HepG2 (cell line): ENCODE results near the gene PIK3R1.

Experiments
- AKNA ChIP-seq: sonication (generic); formaldehyde crosslinking; IDR thresholded peaks from 2 replicates; pipeline ENCODE4 v1.4.0; 2020; ENCODE audit warnings: missing genetic modification reagents, borderline replicate concordance
- ATF4 ChIP-seq, 2 experiments: fragments of 450-650 bp in 1 of 2; sonication (generic) in 1 of 2; formaldehyde crosslinking; IDR thresholded peaks; 2 replicates each; pipeline versions ENCODE4 v1.5.0 to v1.8.0; 2020 to 2022; ENCODE audit warnings: mild to moderate bottlenecking in 1 of 2, missing genetic modification reagents in 1 of 2
- CTCF ChIP-seq: sonication (generic); formaldehyde crosslinking; IDR thresholded peaks from 2 replicates; pipeline ENCODE4 v1.5.0; 2020; ENCODE audit warnings: mild to moderate bottlenecking, missing genetic modification reagents, moderate library complexity
- EP300 ChIP-seq, 3 experiments: sonication (generic) in 1 of 3; formaldehyde crosslinking in 1 of 3; IDR thresholded peaks; 2 replicates each; pipeline versions ENCODE4 v1.5.1 to v1.6.1; 2011 to 2020; ENCODE audit warnings: low read depth in 2 of 3, low read length in 2 of 3, borderline replicate concordance in 1 of 3, improper control_type of control experiment in 1 of 3, mild to moderate bottlenecking in 1 of 3, missing genetic modification reagents in 1 of 3, moderate library complexity in 1 of 3
- KLF16 ChIP-seq, 2 experiments: sonication (generic) in 1 of 2; formaldehyde crosslinking in 1 of 2; IDR thresholded peaks; 2 replicates each; pipeline versions ENCODE4 v1.6.1 to v1.8.0; 2016 to 2023; ENCODE audit warnings: missing genetic modification reagents in 2 of 2, missing compliant biosample characterization in 1 of 2
- PHF20 ChIP-seq: sonication (generic); formaldehyde crosslinking; IDR thresholded peaks from 2 replicates; pipeline ENCODE4 v1.5.0; 2020; ENCODE audit warnings: mild to moderate bottlenecking, missing genetic modification reagents
- SALL2 ChIP-seq: sonication (generic); formaldehyde crosslinking; IDR thresholded peaks from 2 replicates; pipeline ENCODE4 v1.8.1; 2023; ENCODE audit warnings: mild to moderate bottlenecking, missing genetic modification reagents, inconsistent platforms
- TFDP1 ChIP-seq: IDR thresholded peaks from 2 replicates; pipeline ENCODE4 v1.6.1; 2016; ENCODE audit warnings: missing compliant biosample characterization, missing genetic modification reagents, borderline replicate concordance
- TF ChIP-seq, protein P1 (sequence below): sonication (generic); formaldehyde crosslinking; IDR thresholded peaks from 2 replicates; pipeline ENCODE4 v1.4.0; 2020; ENCODE audit warnings: low read depth, mild to moderate bottlenecking, missing genetic modification reagents

DNA sequence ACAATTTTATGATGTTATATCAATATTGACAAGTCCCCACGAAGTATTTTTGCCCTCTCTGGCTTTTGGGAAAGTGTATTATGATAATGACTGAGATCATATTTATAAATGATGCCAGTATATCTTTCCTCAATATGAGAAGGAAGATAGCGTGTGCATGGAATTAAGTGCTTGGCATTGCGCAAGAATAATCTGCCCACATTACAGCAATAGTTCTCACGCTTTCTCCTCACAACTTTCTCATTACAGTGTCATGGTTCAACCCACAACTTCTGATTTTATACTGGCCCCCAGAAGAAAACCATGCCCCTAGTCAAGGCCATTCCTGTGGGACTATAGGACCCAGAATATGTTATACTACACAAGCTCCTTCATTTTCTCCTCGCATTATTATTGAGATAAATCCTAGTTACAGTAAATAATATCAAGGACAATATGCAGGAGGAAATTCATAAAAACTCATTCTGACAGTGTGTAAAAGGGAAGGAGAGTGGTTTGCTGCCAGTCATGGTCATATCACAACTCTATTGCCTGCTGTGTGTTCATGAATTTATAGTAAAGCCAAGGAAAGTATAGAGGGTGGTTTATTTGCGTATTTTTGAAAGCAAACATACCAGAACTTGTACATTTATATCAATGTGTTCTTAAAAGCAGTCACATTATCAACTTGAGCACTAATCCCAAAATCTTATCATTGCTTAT, 114.1 kb downstream of the PIK3R1 start:
- TF ChIP-seq PHF20 (CRISPR knock-in tag) = no peak
- no peak for TF ChIP-seq EP300 (IDR thresholded peaks at IDR 0.05; ENCODE audit: low read depth in 2 of 2, low read length in 2 of 2)
- no peak for TF ChIP-seq EP300 (CRISPR knock-in tag; IDR thresholded peaks at IDR 0.05; ENCODE audit: borderline replicate concordance)
- TF ChIP-seq, protein P1, sequence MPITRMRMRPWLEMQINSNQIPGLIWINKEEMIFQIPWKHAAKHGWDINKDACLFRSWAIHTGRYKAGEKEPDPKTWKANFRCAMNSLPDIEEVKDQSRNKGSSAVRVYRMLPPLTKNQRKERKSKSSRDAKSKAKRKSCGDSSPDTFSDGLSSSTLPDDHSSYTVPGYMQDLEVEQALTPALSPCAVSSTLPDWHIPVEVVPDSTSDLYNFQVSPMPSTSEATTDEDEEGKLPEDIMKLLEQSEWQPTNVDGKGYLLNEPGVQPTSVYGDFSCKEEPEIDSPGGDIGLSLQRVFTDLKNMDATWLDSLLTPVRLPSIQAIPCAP (CRISPR knock-in tag) = no peak
- TF ChIP-seq SALL2 (CRISPR knock-in tag) = no peak
- no peak for TF ChIP-seq CTCF (CRISPR knock-in tag)
- TF ChIP-seq KLF16 (CRISPR knock-in tag; IDR thresholded peaks at IDR 0.05) = no peak
- TF ChIP-seq AKNA (CRISPR knock-in tag) = no peak
- no peak for TF ChIP-seq ATF4 (CRISPR knock-in tag; IDR thresholded peaks at IDR 0.05)
- TF ChIP-seq TFDP1 (CRISPR knock-in tag) = no peak
